Type B pancreatic cell (in vitro differentiated cells): ENCODE measurements around the gene MED15. TPM values are rescaled to one million over a fixed set of nuclear protein-coding genes. Genes with fewer than 3 reads are reported as not detected.

ENCODE experiments used
- DNase-seq: peaks from one replicate; pipeline ENCODE4 v3.0.0; 2021; ENCODE audit warnings: mixed read lengths; ENCODE audit not compliant: unreplicated experiment; ENCODE audit errors: extremely low spot score
- H3K27ac Mint-ChIP-seq: 2 replicates; pipeline ENCODE4 v1.8.0; 2021; ENCODE audit warnings: mild to moderate bottlenecking, mixed read lengths
- H3K27me3 Mint-ChIP-seq: 2 replicates; pipeline ENCODE4 v1.8.0; 2021; ENCODE audit warnings: mixed read lengths
- H3K36me3 Mint-ChIP-seq: 2 replicates; pipeline ENCODE4 v1.8.0; 2021; ENCODE audit warnings: mixed read lengths
- H3K4me1 Mint-ChIP-seq: one replicate; pipeline ENCODE4 v1.8.0; 2021; ENCODE audit warnings: mixed read lengths; ENCODE audit not compliant: unreplicated experiment
- H3K4me3 Mint-ChIP-seq: 2 replicates; pipeline ENCODE4 v1.8.0; 2021; ENCODE audit warnings: mild to moderate bottlenecking, mixed read lengths
- H3K9me3 Mint-ChIP-seq: 2 replicates; pipeline ENCODE4 v1.8.0; 2021; ENCODE audit warnings: mixed read lengths
- CTCF ChIP-seq: fragments of 200-600 bp; sonication (generic); conservative IDR thresholded peaks from 2 replicates; pipeline ENCODE4 v1.5.0; 2021; ENCODE audit warnings: antibody characterized with exemption, mild to moderate bottlenecking
- long read RNA-seq: library from polyadenylated mRNA; unstranded; transcript quantifications from one replicate; pipeline ENCODE4 v2.0.0, GENCODE V29; 2020
- total RNA-seq: library from RNA; stranded (reverse); gene quantifications from 2 replicates; pipeline ENCODE4 v1.2.1, GENCODE V29; 2021; ENCODE audit warnings: low replicate concordance

MED15 gene
- 90.8 and 121 TPM in 2 replicates for total RNA-seq
- long read RNA-seq, partial matches to known transcripts: 14 of 20 reads
- long read RNA-seq, other reads (novel, unspliced or antisense): 5 of 20 reads

- Mint-ChIP-seq H3K27me3 (no peaks in the 10 kb centered on the region), H3K9me3 (no peaks in the 10 kb centered on the region), H3K36me3 (peaks cover 4% of the 10 kb centered on the region), H3K4me3 (peak within 1 kb of the TSS; percentile 97), H3K4me1 (peaks cover 45% of the 10 kb centered on the region), H3K27ac (peak within 1 kb of the TSS; percentile 98)
- DNase-seq: peak; percentile 90
- no peak for TF ChIP-seq CTCF
Measured at GRCh38 chr22:20507253-20508066, at the start of gene MED15. TSS of gene MED15 (plus strand) at chr22:20507610. CDS start at chr22:20507679, 69 bp downstream.

- H3K4me1 Mint-ChIP-seq: peaks cover 19% of the 10 kb centered on the region
- TF ChIP-seq CTCF: no peak
- DNase-seq: no peak
- H3K9me3 Mint-ChIP-seq: no peaks in the 10 kb centered on the region
- no peak overlapping the region for H3K4me3 Mint-ChIP-seq
- peaks cover 19% of the 10 kb centered on the region for H3K36me3 Mint-ChIP-seq
- no peaks in the 10 kb centered on the region for H3K27me3 Mint-ChIP-seq
- H3K27ac Mint-ChIP-seq: no peak overlapping the region
Measured at GRCh38 chr22:20458530-20459151, 48.8 kb upstream of the MED15 start.

- Mint-ChIP-seq H3K4me1 (peaks cover 19% of the 10 kb centered on the region), H3K27ac (no peak overlapping the region), H3K4me3 (no peak overlapping the region), H3K9me3 (no peaks in the 10 kb centered on the region), H3K27me3 (no peaks in the 10 kb centered on the region), H3K36me3 (peaks cover 19% of the 10 kb centered on the region)
- DNase-seq: no peak
- TF ChIP-seq CTCF: no peak
Measured at GRCh38 chr22:20459152-20459542, 48.3 kb upstream of the MED15 start.

- TF ChIP-seq CTCF: no peak
- H3K27me3 Mint-ChIP-seq: no peaks in the 10 kb centered on the region
- H3K27ac Mint-ChIP-seq: no peak overlapping the region
- peaks cover 19% of the 10 kb centered on the region for H3K4me1 Mint-ChIP-seq
- no peaks in the 10 kb centered on the region for H3K9me3 Mint-ChIP-seq
- H3K36me3 Mint-ChIP-seq: peaks cover 19% of the 10 kb centered on the region
- H3K4me3 Mint-ChIP-seq: no peak overlapping the region
- DNase-seq: no peak
Measured at GRCh38 chr22:20459862-20460261, 47.5 kb upstream of the MED15 start.

- Mint-ChIP-seq H3K4me3 (no peak overlapping the region), H3K4me1 (peaks cover 6% of the 10 kb centered on the region), H3K27ac (no peak overlapping the region), H3K27me3 (no peaks in the 10 kb centered on the region), H3K9me3 (no peaks in the 10 kb centered on the region), H3K36me3 (peaks cover 10% of the 10 kb centered on the region)
- TF ChIP-seq CTCF: no peak
- no peak for DNase-seq
Measured at GRCh38 chr22:20463324-20464095, 43.9 kb upstream of the MED15 start.
